ENCODE data around the gene ZMAT5. TPM values are rescaled to one million over a fixed set of nuclear protein-coding genes. Genes with fewer than 3 reads are reported as not detected.

The ZMAT5 gene
- total RNA-seq, 1 donor from 2014 or later: 18.3 TPM

- intact Hi-C loops (cut with DNase I): no loop called here
- no peak for TF ChIP-seq CTCF (IDR thresholded peaks at IDR 0.05)
- Histone ChIP-seq H3K36me3 (peaks cover 43% of the 10 kb centered on the region), H3K4me3 (no peak overlapping the region), H3K27ac (no peak overlapping the region), H3K9me3 (no peaks in the 10 kb centered on the region), H3K27me3 (ENCODE audit: low read depth) (no peaks in the 10 kb centered on the region), H3K4me1 (no peaks in the 10 kb centered on the region)
- no peak for ATAC-seq
- DNase-seq: no peak
These were observed 33.2 kb downstream of the ZMAT5 start for GRCh38 chr22:29733362-29734201.

GRCh38 chr22:29732883-29733282 lies 33.9 kb downstream of the ZMAT5 start:
- H3K4me1 ChIP-seq: no peaks in the 10 kb centered on the region
- no peaks in the 10 kb centered on the region for H3K27me3 ChIP-seq (ENCODE audit: low read depth)
- intact Hi-C loops (cut with DNase I): no loop called here
- no peak for DNase-seq
- H3K36me3 ChIP-seq: peaks cover 36% of the 10 kb centered on the region
- no peak overlapping the region for H3K4me3 ChIP-seq
- H3K9me3 ChIP-seq: no peaks in the 10 kb centered on the region
- H3K27ac ChIP-seq: no peak overlapping the region
- no peak for ATAC-seq
- TF ChIP-seq CTCF (IDR thresholded peaks at IDR 0.05): no peak

DNA sequence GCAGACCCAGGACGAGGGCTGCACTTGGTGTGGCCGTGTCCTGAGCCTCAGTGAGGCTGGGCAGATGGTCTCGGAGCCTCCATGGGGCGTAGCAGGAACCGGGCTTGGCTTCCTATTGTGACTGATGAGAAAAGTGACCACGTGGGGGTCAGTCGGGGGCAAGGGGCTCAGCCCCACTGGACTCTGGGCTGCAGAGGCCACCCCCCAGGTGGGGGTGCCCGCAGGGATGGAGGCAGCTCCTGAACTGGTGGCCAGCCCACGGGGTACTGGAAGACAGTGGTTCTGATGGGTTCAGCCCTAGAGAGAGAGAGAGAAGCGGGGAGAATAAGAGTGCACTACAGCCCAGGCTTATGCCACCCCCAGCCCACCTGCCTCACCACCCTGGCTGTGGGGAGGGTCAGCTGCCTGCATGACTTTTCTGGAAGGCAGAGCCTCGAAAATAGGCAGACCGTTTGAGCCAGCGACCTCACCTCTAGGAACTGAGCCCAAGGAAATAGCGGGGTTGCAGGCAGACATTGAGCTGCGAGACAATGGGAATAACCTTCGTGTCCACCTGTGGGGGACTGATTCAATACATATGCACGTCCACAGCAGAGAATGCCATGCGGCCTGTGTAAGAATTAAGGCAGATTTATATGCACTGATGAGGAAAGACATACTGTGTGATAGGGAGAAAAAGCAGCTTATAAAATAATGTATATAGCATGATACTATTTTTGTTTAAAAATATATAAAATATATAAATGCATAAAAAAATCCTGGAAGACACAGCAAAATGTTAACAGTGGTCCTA lies 35.6 kb downstream of the ZMAT5 start:
- peaks cover 35% of the 10 kb centered on the region for H3K36me3 ChIP-seq
- no peaks in the 10 kb centered on the region for H3K4me1 ChIP-seq
- no peak for DNase-seq
- no peaks in the 10 kb centered on the region for H3K27me3 ChIP-seq (ENCODE audit: low read depth)
- TF ChIP-seq CTCF (IDR thresholded peaks at IDR 0.05): no peak
- no peak for ATAC-seq
- H3K9me3 ChIP-seq: no peaks in the 10 kb centered on the region
- intact Hi-C loops (cut with DNase I): no loop called here
- no peak overlapping the region for H3K4me3 ChIP-seq
- no peak overlapping the region for H3K27ac ChIP-seq

DNA sequence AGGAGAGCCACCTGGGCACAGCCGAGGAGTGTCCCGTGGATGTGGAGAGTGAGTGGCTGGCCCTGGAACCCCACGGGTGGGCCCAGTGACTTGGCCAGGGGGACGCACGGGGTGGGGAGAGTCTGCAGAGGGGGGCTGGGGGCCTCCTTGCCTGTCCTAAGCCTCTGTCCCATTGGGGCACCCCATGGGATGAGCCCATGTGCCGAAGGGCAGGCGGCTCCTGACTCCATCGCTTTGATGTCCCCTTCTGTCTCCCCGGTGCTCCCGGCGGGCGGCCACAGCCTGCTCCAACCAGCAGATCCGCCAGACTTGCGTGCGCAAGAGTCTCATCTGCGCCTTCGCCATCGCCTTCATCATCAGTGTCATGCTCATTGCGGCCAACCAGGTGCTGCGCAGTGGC lies 37.6 kb downstream of the ZMAT5 start:
- ATAC-seq: no peak
- intact Hi-C loops (cut with DNase I): no loop called here
- no peak overlapping the region for H3K27ac ChIP-seq
- H3K9me3 ChIP-seq: no peaks in the 10 kb centered on the region
- H3K4me1 ChIP-seq: no peaks in the 10 kb centered on the region
- no peak for TF ChIP-seq CTCF (IDR thresholded peaks at IDR 0.05)
- H3K36me3 ChIP-seq: peaks cover 25% of the 10 kb centered on the region
- H3K4me3 ChIP-seq: no peak overlapping the region
- no peaks in the 10 kb centered on the region for H3K27me3 ChIP-seq (ENCODE audit: low read depth)
- DNase-seq: no peak

GRCh38 chr22:29727131-29727523 lies 39.7 kb downstream of the ZMAT5 start:
- no peak overlapping the region for H3K27ac ChIP-seq
- no peak overlapping the region for H3K4me3 ChIP-seq
- TF ChIP-seq CTCF (IDR thresholded peaks at IDR 0.05): peak; percentile 45
- intact Hi-C loops (cut with DNase I): no loop called here
- peaks cover 12% of the 10 kb centered on the region for H3K36me3 ChIP-seq
- no peaks in the 10 kb centered on the region for H3K9me3 ChIP-seq
- ATAC-seq: peak; percentile 36 to 43
- peak; percentile 56 for DNase-seq
- H3K27me3 ChIP-seq (ENCODE audit: low read depth): peaks cover 9% of the 10 kb centered on the region
- no peaks in the 10 kb centered on the region for H3K4me1 ChIP-seq

All from lower lobe of right lung (tissue), 2 donors.